HCT116 (cell line): Measurements from ENCODE around the gene LRRN2.
"Not testable (repeated sequence)": the region's sequence is repeated elsewhere in the genome, so short reads cannot be mapped to it uniquely, and the experiment has no call there.

ENCODE experiments used
- EZH2 ChIP-seq: fragments of 200-600 bp; sonication (generic); IDR thresholded peaks from 2 replicates; pipeline ENCODE4 v1.6.1; 2017; ENCODE audit warnings: antibody characterized with exemption, mixed run types
- MAX ChIP-seq: IDR thresholded peaks from 2 replicates; pipeline ENCODE4 v1.6.1; 2012
- REST ChIP-seq: IDR thresholded peaks from 2 replicates; pipeline ENCODE4 v1.6.1; 2012; ENCODE audit warnings: low read depth
- SIN3A ChIP-seq: IDR thresholded peaks from 2 replicates; pipeline ENCODE4 v1.6.1; 2012; ENCODE audit warnings: low read depth
- ZNF274 ChIP-seq: fragments of 200-500 bp; sonication (Bioruptor generic); IDR thresholded peaks from 2 replicates; pipeline ENCODE4 v1.6.1; 2014; ENCODE audit warnings: mild to moderate bottlenecking, low read depth, low read length, inconsistent platforms
- TF ChIP-seq, protein P1 (sequence below), 3 experiments: fragments of 200-600 bp in 1 of 3; sonication (generic) in 1 of 3; IDR thresholded peaks in 2 of 3; conservative IDR thresholded peaks in 1 of 3; 2 replicates each; pipeline ENCODE4 v1.5.1; 2012 to 2017; ENCODE audit warnings: low read depth in 2 of 3, low read length in 2 of 3, antibody characterized with exemption in 1 of 3, borderline replicate concordance in 1 of 3, control low read depth in 1 of 3, mild to moderate bottlenecking in 1 of 3, mixed read lengths in 1 of 3, mixed run types in 1 of 3, moderate library complexity in 1 of 3; ENCODE audit not compliant: insufficient read depth in 1 of 3

GRCh38 chr1:204691328-204691730, 5.8 kb upstream of the LRRN2 start:
- TF ChIP-seq EZH2, ZNF274, REST, SIN3A, MAX: not testable (repeated sequence)
- TF ChIP-seq, protein P1, sequence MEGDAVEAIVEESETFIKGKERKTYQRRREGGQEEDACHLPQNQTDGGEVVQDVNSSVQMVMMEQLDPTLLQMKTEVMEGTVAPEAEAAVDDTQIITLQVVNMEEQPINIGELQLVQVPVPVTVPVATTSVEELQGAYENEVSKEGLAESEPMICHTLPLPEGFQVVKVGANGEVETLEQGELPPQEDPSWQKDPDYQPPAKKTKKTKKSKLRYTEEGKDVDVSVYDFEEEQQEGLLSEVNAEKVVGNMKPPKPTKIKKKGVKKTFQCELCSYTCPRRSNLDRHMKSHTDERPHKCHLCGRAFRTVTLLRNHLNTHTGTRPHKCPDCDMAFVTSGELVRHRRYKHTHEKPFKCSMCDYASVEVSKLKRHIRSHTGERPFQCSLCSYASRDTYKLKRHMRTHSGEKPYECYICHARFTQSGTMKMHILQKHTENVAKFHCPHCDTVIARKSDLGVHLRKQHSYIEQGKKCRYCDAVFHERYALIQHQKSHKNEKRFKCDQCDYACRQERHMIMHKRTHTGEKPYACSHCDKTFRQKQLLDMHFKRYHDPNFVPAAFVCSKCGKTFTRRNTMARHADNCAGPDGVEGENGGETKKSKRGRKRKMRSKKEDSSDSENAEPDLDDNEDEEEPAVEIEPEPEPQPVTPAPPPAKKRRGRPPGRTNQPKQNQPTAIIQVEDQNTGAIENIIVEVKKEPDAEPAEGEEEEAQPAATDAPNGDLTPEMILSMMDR (IDR thresholded peaks at IDR 0.05 in 2 of 3, conservative IDR thresholded peaks at IDR 0.05 in 1 of 3; ENCODE audit: borderline replicate concordance in 1 of 3, insufficient read depth in 1 of 3, low read depth in 2 of 3, low read length in 2 of 3), result not testable (repeated sequence)
